ENCODE results near the gene RGS9. TPM values are rescaled to one million over a fixed set of nuclear protein-coding genes. Genes with fewer than 3 reads are reported as not detected.

The RGS9 gene
- total RNA-seq, 1 donor from 2014 or later, result 8.5 TPM

- no peak for DNase-seq (ENCODE audit: low spot score)
- H3K27me3 Mint-ChIP-seq (ENCODE audit: unreplicated experiment), result peaks cover 6% of the 10 kb centered on the region
- peaks cover 4% of the 10 kb centered on the region for H3K36me3 Mint-ChIP-seq (ENCODE audit: low read depth, unreplicated experiment)
- no peak overlapping the region for H3K4me3 Mint-ChIP-seq (ENCODE audit: unreplicated experiment)
- TF ChIP-seq CTCF (IDR thresholded peaks at IDR 0.05; ENCODE audit: unreplicated experiment), result no peak
- no peaks in the 10 kb centered on the region for H3K4me1 Mint-ChIP-seq (ENCODE audit: unreplicated experiment)
- H3K9me3 Mint-ChIP-seq (ENCODE audit: unreplicated experiment), result no peaks in the 10 kb centered on the region
- no peak overlapping the region for H3K27ac Mint-ChIP-seq (ENCODE audit: unreplicated experiment)
Observed at GRCh38 chr17:65222214-65222738, 85.1 kb downstream of the RGS9 start.

- Mint-ChIP-seq H3K36me3 (ENCODE audit: low read depth, unreplicated experiment) (peaks cover 4% of the 10 kb centered on the region), H3K27ac (ENCODE audit: unreplicated experiment) (no peak overlapping the region), H3K4me1 (ENCODE audit: unreplicated experiment) (peaks cover 10% of the 10 kb centered on the region), H3K9me3 (ENCODE audit: unreplicated experiment) (no peaks in the 10 kb centered on the region), H3K4me3 (ENCODE audit: unreplicated experiment) (no peak overlapping the region), H3K27me3 (ENCODE audit: unreplicated experiment) (peaks cover 4% of the 10 kb centered on the region)
- TF ChIP-seq CTCF (IDR thresholded peaks at IDR 0.05; ENCODE audit: unreplicated experiment), result no peak
- DNase-seq (ENCODE audit: low spot score), result no peak
Observed at GRCh38 chr17:65225061-65225460, 87.9 kb downstream of the RGS9 start.

GRCh38 chr17:65226227-65226626 is 89.1 kb downstream of the RGS9 start:
- Mint-ChIP-seq H3K9me3 (ENCODE audit: unreplicated experiment) (no peaks in the 10 kb centered on the region), H3K27ac (ENCODE audit: unreplicated experiment) (no peak overlapping the region), H3K36me3 (ENCODE audit: low read depth, unreplicated experiment) (peaks cover 4% of the 10 kb centered on the region), H3K27me3 (ENCODE audit: unreplicated experiment) (peaks cover 4% of the 10 kb centered on the region), H3K4me1 (ENCODE audit: unreplicated experiment) (peaks cover 10% of the 10 kb centered on the region), H3K4me3 (ENCODE audit: unreplicated experiment) (no peak overlapping the region)
- no peak for TF ChIP-seq CTCF (IDR thresholded peaks at IDR 0.05; ENCODE audit: unreplicated experiment)
- no peak for DNase-seq (ENCODE audit: low spot score)

- no peak for TF ChIP-seq CTCF (IDR thresholded peaks at IDR 0.05; ENCODE audit: unreplicated experiment)
- Mint-ChIP-seq H3K4me1 (ENCODE audit: unreplicated experiment) (peaks cover 10% of the 10 kb centered on the region), H3K27me3 (ENCODE audit: unreplicated experiment) (peaks cover 5% of the 10 kb centered on the region), H3K27ac (ENCODE audit: unreplicated experiment) (no peak overlapping the region), H3K9me3 (ENCODE audit: unreplicated experiment) (no peaks in the 10 kb centered on the region), H3K36me3 (ENCODE audit: low read depth, unreplicated experiment) (peaks cover 4% of the 10 kb centered on the region), H3K4me3 (ENCODE audit: unreplicated experiment) (no peak overlapping the region)
- DNase-seq (ENCODE audit: low spot score), result no peak
Observed at GRCh38 chr17:65227637-65228036, 90.5 kb downstream of the RGS9 start.

GRCh38 chr17:65228287-65228686 is 91.1 kb downstream of the RGS9 start:
- Mint-ChIP-seq H3K27ac (ENCODE audit: unreplicated experiment) (no peak overlapping the region), H3K4me3 (ENCODE audit: unreplicated experiment) (no peak overlapping the region), H3K36me3 (ENCODE audit: low read depth, unreplicated experiment) (peaks cover 4% of the 10 kb centered on the region), H3K27me3 (ENCODE audit: unreplicated experiment) (peaks cover 6% of the 10 kb centered on the region), H3K4me1 (ENCODE audit: unreplicated experiment) (peaks cover 10% of the 10 kb centered on the region), H3K9me3 (ENCODE audit: unreplicated experiment) (no peaks in the 10 kb centered on the region)
- TF ChIP-seq CTCF (IDR thresholded peaks at IDR 0.05; ENCODE audit: unreplicated experiment), result no peak
- no peak for DNase-seq (ENCODE audit: low spot score)

Data from endothelial cell (in vitro differentiated cells).